Peyer's patch (tissue), 4 donors: Measurements from ENCODE around the gene PTPRJ.

Source experiments
- POLR2A ChIP-seq, 2 donors: fragments of 450-650 bp; IDR thresholded peaks; one replicate each; pipeline ENCODE4 v1.5.1; 2017; ENCODE audit warnings: antibody characterized with exemption in 2 of 2, mild to moderate bottlenecking in 2 of 2, moderate library complexity in 2 of 2
- TF ChIP-seq, protein P1 (sequence below), 6 experiments: fragments of 450-650 bp in 4 of 6; fragments of 200-600 bp in 2 of 6; sonication (generic) in 1 of 6; IDR thresholded peaks; one replicate each; pipeline ENCODE4 v1.5.1; 2017 to 2019; ENCODE audit warnings: antibody characterized with exemption in 6 of 6, mild to moderate bottlenecking in 3 of 6, moderate library complexity in 1 of 6

- TF ChIP-seq, protein P1, sequence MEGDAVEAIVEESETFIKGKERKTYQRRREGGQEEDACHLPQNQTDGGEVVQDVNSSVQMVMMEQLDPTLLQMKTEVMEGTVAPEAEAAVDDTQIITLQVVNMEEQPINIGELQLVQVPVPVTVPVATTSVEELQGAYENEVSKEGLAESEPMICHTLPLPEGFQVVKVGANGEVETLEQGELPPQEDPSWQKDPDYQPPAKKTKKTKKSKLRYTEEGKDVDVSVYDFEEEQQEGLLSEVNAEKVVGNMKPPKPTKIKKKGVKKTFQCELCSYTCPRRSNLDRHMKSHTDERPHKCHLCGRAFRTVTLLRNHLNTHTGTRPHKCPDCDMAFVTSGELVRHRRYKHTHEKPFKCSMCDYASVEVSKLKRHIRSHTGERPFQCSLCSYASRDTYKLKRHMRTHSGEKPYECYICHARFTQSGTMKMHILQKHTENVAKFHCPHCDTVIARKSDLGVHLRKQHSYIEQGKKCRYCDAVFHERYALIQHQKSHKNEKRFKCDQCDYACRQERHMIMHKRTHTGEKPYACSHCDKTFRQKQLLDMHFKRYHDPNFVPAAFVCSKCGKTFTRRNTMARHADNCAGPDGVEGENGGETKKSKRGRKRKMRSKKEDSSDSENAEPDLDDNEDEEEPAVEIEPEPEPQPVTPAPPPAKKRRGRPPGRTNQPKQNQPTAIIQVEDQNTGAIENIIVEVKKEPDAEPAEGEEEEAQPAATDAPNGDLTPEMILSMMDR (IDR thresholded peaks at IDR 0.05): no peak
- no peak for TF ChIP-seq POLR2A (IDR thresholded peaks at IDR 0.05)
These were observed 38.8 kb downstream of the PTPRJ start for GRCh38 chr11:48019217-48019584.
